ENCODE results near the gene ACSL6.

Gene ACSL6, protein sequence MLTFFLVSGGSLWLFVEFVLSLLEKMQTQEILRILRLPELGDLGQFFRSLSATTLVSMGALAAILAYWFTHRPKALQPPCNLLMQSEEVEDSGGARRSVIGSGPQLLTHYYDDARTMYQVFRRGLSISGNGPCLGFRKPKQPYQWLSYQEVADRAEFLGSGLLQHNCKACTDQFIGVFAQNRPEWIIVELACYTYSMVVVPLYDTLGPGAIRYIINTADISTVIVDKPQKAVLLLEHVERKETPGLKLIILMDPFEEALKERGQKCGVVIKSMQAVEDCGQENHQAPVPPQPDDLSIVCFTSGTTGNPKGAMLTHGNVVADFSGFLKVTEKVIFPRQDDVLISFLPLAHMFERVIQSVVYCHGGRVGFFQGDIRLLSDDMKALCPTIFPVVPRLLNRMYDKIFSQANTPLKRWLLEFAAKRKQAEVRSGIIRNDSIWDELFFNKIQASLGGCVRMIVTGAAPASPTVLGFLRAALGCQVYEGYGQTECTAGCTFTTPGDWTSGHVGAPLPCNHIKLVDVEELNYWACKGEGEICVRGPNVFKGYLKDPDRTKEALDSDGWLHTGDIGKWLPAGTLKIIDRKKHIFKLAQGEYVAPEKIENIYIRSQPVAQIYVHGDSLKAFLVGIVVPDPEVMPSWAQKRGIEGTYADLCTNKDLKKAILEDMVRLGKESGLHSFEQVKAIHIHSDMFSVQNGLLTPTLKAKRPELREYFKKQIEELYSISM

DNA sequence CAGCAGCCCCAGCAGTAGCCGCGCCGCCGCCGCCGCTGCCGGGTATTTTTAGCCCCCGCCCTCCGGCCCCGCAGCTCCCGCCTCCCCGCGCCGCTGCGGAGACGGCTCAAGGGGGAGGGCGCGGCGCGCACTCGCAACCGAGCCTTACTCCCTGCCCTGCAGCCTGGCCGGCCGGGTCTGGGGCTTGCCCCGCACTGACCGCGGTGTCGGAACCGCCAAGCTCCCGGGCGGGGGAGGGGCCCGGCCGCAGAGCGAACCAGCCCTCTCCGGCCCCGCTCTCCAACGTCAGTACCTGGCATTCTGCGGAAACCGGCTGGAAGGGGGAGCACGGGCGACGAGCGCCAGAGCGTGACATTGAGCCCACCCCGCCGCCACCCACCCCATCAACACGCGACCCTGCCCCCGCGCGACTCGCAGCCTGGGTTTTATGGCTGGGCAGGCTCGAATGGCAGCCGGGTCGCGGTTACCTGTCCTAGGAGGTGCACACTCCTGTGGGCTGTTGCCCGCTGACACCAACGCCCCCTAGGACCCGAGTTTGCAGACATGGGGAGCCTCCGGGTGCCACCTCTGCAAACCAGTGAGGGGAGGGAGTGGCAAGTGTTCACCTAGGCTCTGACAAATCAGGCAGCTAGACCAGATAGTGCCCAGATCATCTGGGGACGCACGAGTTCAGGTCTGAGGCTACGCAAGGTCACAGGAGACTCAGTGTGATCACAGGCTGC lies at the start of gene ACSL6:
TSS of gene ACSL6 (minus strand) at position 37 of the 722 bp plus-strand sequence. CDS start 105 bp downstream, outside the sequence.
- H3K4me3 ChIP-seq (ENCODE audit: control insufficient read depth, low read depth, low read length) = peak within 1 kb of the TSS; percentile 34
- TF ChIP-seq CTCF (IDR thresholded peaks at IDR 0.05; ENCODE audit: control insufficient read depth, insufficient read depth, low read depth, low read length, missing control alignments) = no peak
- no peak for DNase-seq (ENCODE audit: low read depth)

DNA sequence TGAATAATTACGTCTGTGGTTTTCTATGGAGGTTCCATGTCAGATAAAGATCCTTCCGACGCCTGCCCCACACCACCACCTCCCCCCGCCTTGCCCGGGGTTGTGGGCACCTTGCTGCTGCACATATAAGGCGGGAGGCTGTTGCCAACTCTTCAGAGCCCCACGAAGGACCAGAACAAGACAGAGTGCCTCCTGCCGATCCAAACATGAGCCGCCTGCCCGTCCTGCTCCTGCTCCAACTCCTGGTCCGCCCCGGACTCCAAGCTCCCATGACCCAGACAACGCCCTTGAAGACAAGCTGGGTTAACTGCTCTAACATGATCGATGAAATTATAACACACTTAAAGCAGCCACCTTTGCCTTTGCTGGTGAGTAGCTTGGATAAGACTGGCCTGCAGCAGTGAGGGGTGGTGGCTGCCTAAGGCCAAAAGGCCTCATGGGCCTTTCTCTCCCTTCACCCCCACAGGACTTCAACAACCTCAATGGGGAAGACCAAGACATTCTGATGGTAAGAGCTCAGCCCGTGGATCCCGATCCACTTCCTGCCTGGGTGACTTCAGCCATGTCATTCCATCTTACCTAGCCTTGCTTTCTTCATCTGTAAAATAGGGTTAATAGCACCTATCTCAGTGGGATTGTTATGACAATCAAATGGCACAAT lies 49.2 kb upstream of the ACSL6 start, which contains the start of gene IL3:
TSS of gene IL3 (plus strand) at position 155 of the 661 bp plus-strand sequence. CDS start at position 207, 52 bp downstream.
- H3K4me3 ChIP-seq (ENCODE audit: control insufficient read depth, low read depth, low read length) = no peak within 1 kb of the TSS
- no peak for TF ChIP-seq CTCF (IDR thresholded peaks at IDR 0.05; ENCODE audit: control insufficient read depth, insufficient read depth, low read depth, low read length, missing control alignments)
- DNase-seq (ENCODE audit: low read depth) = no peak

- TF ChIP-seq CTCF (IDR thresholded peaks at IDR 0.05; ENCODE audit: control insufficient read depth, insufficient read depth, low read depth, low read length, missing control alignments) = no peak
- DNase-seq (ENCODE audit: low read depth) = no peak
- no peak overlapping the region for H3K4me3 ChIP-seq (ENCODE audit: control insufficient read depth, low read depth, low read length)
These were observed 48.4 kb upstream of the ACSL6 start for GRCh38 chr5:132059696-132060500.

- DNase-seq (ENCODE audit: low read depth) = no peak
- no peak for TF ChIP-seq CTCF (IDR thresholded peaks at IDR 0.05; ENCODE audit: control insufficient read depth, insufficient read depth, low read depth, low read length, missing control alignments)
- H3K4me3 ChIP-seq (ENCODE audit: control insufficient read depth, low read depth, low read length) = no peak overlapping the region
These were observed 47.7 kb upstream of the ACSL6 start for GRCh38 chr5:132059043-132059695.

GRCh38 chr5:132058646-132059042 lies 47.2 kb upstream of the ACSL6 start:
- no peak for DNase-seq (ENCODE audit: low read depth)
- TF ChIP-seq CTCF (IDR thresholded peaks at IDR 0.05; ENCODE audit: control insufficient read depth, insufficient read depth, low read depth, low read length, missing control alignments) = no peak
- no peak overlapping the region for H3K4me3 ChIP-seq (ENCODE audit: control insufficient read depth, low read depth, low read length)
